ENCODE results near the gene TBPL2.
"Not testable (repeated sequence)": the region's sequence is repeated elsewhere in the genome, so short reads cannot be mapped to it uniquely, and the experiment has no call there.

DNA sequence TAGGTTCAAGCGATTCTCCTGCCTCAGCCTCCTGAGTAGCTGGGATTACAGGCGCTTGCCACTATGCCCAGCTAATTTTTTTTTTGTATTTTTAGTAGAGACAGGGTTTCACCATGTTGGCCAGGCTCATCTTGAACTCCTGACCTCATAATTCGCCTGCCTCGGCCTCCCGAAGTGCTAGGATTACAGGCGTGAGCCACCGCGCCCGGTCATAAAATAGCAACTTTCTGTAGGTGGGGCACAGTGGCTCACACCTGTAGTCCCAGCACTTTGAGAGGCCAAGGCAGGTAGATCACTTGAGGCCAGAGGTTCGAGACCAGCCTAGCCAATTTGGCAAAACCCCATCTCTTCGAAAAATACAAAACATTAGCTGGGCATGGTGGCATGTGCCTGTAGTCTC is 18.1 kb downstream of the TBPL2 start:
- TF ChIP-seq, protein P1, sequence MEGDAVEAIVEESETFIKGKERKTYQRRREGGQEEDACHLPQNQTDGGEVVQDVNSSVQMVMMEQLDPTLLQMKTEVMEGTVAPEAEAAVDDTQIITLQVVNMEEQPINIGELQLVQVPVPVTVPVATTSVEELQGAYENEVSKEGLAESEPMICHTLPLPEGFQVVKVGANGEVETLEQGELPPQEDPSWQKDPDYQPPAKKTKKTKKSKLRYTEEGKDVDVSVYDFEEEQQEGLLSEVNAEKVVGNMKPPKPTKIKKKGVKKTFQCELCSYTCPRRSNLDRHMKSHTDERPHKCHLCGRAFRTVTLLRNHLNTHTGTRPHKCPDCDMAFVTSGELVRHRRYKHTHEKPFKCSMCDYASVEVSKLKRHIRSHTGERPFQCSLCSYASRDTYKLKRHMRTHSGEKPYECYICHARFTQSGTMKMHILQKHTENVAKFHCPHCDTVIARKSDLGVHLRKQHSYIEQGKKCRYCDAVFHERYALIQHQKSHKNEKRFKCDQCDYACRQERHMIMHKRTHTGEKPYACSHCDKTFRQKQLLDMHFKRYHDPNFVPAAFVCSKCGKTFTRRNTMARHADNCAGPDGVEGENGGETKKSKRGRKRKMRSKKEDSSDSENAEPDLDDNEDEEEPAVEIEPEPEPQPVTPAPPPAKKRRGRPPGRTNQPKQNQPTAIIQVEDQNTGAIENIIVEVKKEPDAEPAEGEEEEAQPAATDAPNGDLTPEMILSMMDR (IDR thresholded peaks at IDR 0.05; ENCODE audit: insufficient read depth, low read length), result not testable (repeated sequence)
- TF ChIP-seq POLR2AphosphoS5 (IDR thresholded peaks at IDR 0.05; ENCODE audit: low read depth); GABPA (IDR thresholded peaks at IDR 0.05; ENCODE audit: low read depth); SPI1 (IDR thresholded peaks at IDR 0.05; ENCODE audit: borderline replicate concordance, low read depth): not testable (repeated sequence)
